Sigmoid colon (tissue), 4 donors: ENCODE measurements around the gene ADAMTS8.

Experiments used
- EP300 ChIP-seq, 4 donors: sonication (generic); formaldehyde crosslinking; IDR thresholded peaks; one replicate each; pipeline ENCODE4 v1.6.1; 2017; ENCODE audit warnings: antibody characterized with exemption in 4 of 4
- POLR2A ChIP-seq, 2 donors: fragments of 450-650 bp; IDR thresholded peaks; one replicate each; pipeline ENCODE4 v1.6.1; 2016; ENCODE audit warnings: antibody characterized with exemption in 2 of 2, mild to moderate bottlenecking in 2 of 2, moderate library complexity in 2 of 2
- POLR2AphosphoS5 ChIP-seq, 4 donors: sonication (generic); formaldehyde crosslinking; IDR thresholded peaks; one replicate each; pipeline ENCODE4 v1.6.1; 2017; ENCODE audit warnings: antibody characterized with exemption in 4 of 4
- TF ChIP-seq, protein P1 (sequence below), 4 experiments: fragments of 450-650 bp in 3 of 4; fragments of 200-600 bp in 1 of 4; IDR thresholded peaks; one replicate each; pipeline ENCODE4 v1.5.1; 2016 to 2019; ENCODE audit warnings: antibody characterized with exemption in 4 of 4, mild to moderate bottlenecking in 3 of 4, moderate library complexity in 2 of 4

DNA sequence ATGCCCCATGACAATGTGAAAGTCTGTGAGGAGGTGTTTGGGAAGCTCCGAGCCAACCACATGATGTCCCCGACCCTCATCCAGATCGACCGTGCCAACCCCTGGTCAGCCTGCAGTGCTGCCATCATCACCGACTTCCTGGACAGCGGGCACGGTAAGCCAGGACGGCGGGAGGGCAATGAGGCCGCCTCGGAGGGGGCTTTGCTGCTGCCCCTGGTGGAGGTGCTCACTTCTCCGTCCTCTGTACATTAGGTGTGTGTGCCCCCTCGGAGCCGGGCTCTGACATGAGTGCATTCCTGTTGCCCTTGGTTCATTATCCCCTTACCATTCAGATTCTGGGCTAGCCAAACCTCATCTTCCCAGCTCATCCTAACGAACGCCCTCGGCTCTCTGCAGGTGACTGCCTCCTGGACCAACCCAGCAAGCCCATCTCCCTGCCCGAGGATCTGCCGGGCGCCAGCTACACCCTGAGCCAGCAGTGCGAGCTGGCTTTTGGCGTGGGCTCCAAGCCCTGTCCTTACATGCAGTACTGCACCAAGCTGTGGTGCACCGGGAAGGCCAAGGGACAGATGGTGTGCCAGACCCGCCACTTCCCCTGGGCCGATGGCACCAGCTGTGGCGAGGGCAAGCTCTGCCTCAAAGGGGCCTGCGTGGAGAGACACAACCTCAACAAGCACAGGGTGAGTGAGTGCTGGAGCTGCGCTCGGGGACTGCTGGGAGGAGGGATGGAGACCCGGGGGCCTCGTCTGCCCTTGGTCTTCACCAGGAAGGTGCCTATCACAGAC, 33.9 kb upstream of the ADAMTS8 start:
- TF ChIP-seq POLR2A (IDR thresholded peaks at IDR 0.05) (no peak), POLR2AphosphoS5 (IDR thresholded peaks at IDR 0.05) (no peak), EP300 (IDR thresholded peaks at IDR 0.05) (no peak)
- TF ChIP-seq, protein P1, sequence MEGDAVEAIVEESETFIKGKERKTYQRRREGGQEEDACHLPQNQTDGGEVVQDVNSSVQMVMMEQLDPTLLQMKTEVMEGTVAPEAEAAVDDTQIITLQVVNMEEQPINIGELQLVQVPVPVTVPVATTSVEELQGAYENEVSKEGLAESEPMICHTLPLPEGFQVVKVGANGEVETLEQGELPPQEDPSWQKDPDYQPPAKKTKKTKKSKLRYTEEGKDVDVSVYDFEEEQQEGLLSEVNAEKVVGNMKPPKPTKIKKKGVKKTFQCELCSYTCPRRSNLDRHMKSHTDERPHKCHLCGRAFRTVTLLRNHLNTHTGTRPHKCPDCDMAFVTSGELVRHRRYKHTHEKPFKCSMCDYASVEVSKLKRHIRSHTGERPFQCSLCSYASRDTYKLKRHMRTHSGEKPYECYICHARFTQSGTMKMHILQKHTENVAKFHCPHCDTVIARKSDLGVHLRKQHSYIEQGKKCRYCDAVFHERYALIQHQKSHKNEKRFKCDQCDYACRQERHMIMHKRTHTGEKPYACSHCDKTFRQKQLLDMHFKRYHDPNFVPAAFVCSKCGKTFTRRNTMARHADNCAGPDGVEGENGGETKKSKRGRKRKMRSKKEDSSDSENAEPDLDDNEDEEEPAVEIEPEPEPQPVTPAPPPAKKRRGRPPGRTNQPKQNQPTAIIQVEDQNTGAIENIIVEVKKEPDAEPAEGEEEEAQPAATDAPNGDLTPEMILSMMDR (IDR thresholded peaks at IDR 0.05) = no peak
